ENCODE results near the gene CELF2.
"Not testable (repeated sequence)": the region's sequence is repeated elsewhere in the genome, so short reads cannot be mapped to it uniquely, and the experiment has no call there.

The CELF2 gene

GRCh38 chr10:11357439-11357838 lies 339.8 kb downstream of the CELF2 start:
- H3K9ac ChIP-seq (ENCODE audit: low read depth in 1 of 2, low read length in 2 of 2), result no peak overlapping the region
- H3K27ac ChIP-seq (ENCODE audit: low read depth in 2 of 2, low read length in 2 of 2), result no peak overlapping the region
- no peaks in the 10 kb centered on the region for H3K27me3 ChIP-seq (ENCODE audit: control insufficient read depth in 2 of 2, insufficient read depth in 2 of 2, low read length in 2 of 2)
- H3K9me3 ChIP-seq (ENCODE audit: control insufficient read depth in 2 of 2, low read length in 2 of 2), result peaks cover 0 to 4% of the 10 kb centered on the region in 2 donors
- no peak overlapping the region for H3K4me3 ChIP-seq (ENCODE audit: low read length in 2 of 2)
- H3K4me1 ChIP-seq (ENCODE audit: control insufficient read depth in 2 of 2, insufficient read depth in 2 of 2, low read length in 2 of 2), result no peaks in the 10 kb centered on the region
- no peaks in the 10 kb centered on the region for H3K36me3 ChIP-seq (ENCODE audit: control insufficient read depth in 2 of 2, insufficient read depth in 2 of 2, low read length in 2 of 2)

- Histone ChIP-seq H3K4me1 (ENCODE audit: control insufficient read depth in 2 of 2, insufficient read depth in 2 of 2, low read length in 2 of 2) (no peaks in the 10 kb centered on the region), H3K4me3 (ENCODE audit: low read length in 2 of 2) (no peak overlapping the region), H3K9ac (ENCODE audit: low read depth in 1 of 2, low read length in 2 of 2) (no peak overlapping the region), H3K27me3 (ENCODE audit: control insufficient read depth in 2 of 2, insufficient read depth in 2 of 2, low read length in 2 of 2) (no peaks in the 10 kb centered on the region), H3K36me3 (ENCODE audit: control insufficient read depth in 2 of 2, insufficient read depth in 2 of 2, low read length in 2 of 2) (no peaks in the 10 kb centered on the region), H3K9me3 (ENCODE audit: control insufficient read depth in 2 of 2, low read length in 2 of 2) (peaks cover 0 to 4% of the 10 kb centered on the region in 2 donors), H3K27ac (ENCODE audit: low read depth in 2 of 2, low read length in 2 of 2) (no peak overlapping the region)
Observed at GRCh38 chr10:11358011-11358410, 340.3 kb downstream of the CELF2 start.

DNA sequence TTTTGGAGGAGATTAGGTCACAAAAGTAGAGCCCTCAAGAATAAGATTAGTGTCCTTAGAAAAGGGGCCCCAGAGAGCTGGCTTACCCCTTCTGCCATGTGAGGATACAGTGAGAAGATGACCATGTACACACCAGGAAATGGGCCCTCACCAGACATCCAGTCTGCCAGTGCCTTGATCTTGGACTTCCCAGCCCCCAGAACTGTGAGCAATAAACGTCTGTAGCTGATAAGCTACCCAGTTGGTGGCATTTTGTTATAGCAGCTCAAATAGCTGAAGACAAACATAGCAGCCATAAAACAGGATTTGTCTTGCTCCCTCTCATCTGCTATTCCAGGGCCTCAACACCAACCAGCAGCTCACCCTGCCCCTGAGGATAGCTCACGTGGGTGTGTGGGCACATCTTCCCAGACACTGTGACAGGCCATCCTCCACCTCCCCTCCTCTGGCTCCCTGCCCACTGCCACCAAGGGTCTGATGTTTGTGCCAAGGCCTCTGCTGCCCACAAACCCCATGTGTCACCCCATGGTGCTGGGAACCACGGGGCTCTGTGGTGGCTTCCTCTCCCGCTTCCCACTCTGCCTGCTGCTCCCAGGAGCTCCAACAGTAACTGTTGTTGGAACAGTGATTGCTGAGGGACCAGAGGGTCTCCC lies 341.4 kb downstream of the CELF2 start:
- no peak overlapping the region for H3K9ac ChIP-seq (ENCODE audit: low read depth in 1 of 2, low read length in 2 of 2)
- no peak overlapping the region for H3K27ac ChIP-seq (ENCODE audit: low read depth in 2 of 2, low read length in 2 of 2)
- H3K9me3 ChIP-seq (ENCODE audit: control insufficient read depth in 2 of 2, low read length in 2 of 2), result peaks cover 0 to 4% of the 10 kb centered on the region in 2 donors
- H3K4me3 ChIP-seq (ENCODE audit: low read length in 2 of 2), result no peak overlapping the region
- no peaks in the 10 kb centered on the region for H3K4me1 ChIP-seq (ENCODE audit: control insufficient read depth in 2 of 2, insufficient read depth in 2 of 2, low read length in 2 of 2)
- H3K27me3 ChIP-seq (ENCODE audit: control insufficient read depth in 2 of 2, insufficient read depth in 2 of 2, low read length in 2 of 2), result no peaks in the 10 kb centered on the region
- H3K36me3 ChIP-seq (ENCODE audit: control insufficient read depth in 2 of 2, insufficient read depth in 2 of 2, low read length in 2 of 2), result no peaks in the 10 kb centered on the region

- Histone ChIP-seq H3K27ac (ENCODE audit: low read depth in 2 of 2, low read length in 2 of 2) (no peak overlapping the region), H3K36me3 (ENCODE audit: control insufficient read depth in 2 of 2, insufficient read depth in 2 of 2, low read length in 2 of 2) (no peaks in the 10 kb centered on the region), H3K4me3 (ENCODE audit: low read length in 2 of 2) (no peak overlapping the region), H3K4me1 (ENCODE audit: control insufficient read depth in 2 of 2, insufficient read depth in 2 of 2, low read length in 2 of 2) (no peaks in the 10 kb centered on the region), H3K9me3 (ENCODE audit: control insufficient read depth in 2 of 2, low read length in 2 of 2) (peaks cover 0 to 4% of the 10 kb centered on the region in 2 donors), H3K9ac (ENCODE audit: low read depth in 1 of 2, low read length in 2 of 2) (no peak overlapping the region), H3K27me3 (ENCODE audit: control insufficient read depth in 2 of 2, insufficient read depth in 2 of 2, low read length in 2 of 2) (no peaks in the 10 kb centered on the region)
Observed at GRCh38 chr10:11359869-11360268, 342.2 kb downstream of the CELF2 start.

DNA sequence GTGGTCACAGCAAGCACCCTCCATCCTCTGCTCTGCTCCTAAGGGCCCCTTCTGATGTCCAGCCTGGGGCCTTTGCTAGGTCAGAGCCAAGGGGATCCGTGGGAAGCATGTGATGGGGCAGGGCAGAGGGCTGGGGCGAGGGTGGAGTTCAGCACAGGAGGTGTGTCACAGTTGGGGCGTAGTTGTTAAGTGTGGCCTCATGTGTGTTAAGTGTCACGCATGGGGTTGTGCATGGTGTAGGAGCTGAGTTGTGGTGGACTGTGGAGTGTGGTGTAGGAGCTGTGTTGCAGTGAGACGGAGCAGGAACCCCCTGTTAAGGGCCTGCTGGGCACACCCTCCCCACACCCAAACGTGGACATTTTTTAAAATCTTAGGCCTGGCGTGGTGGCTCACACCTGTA lies 345.8 kb downstream of the CELF2 start:
- no peak overlapping the region for H3K9ac ChIP-seq (ENCODE audit: low read depth in 1 of 2, low read length in 2 of 2)
- no peak overlapping the region for H3K4me3 ChIP-seq (ENCODE audit: low read length in 2 of 2)
- H3K9me3 ChIP-seq (ENCODE audit: control insufficient read depth in 2 of 2, low read length in 2 of 2), result peaks cover 0 to 4% of the 10 kb centered on the region in 2 donors
- no peaks in the 10 kb centered on the region for H3K4me1 ChIP-seq (ENCODE audit: control insufficient read depth in 2 of 2, insufficient read depth in 2 of 2, low read length in 2 of 2)
- no peak overlapping the region for H3K27ac ChIP-seq (ENCODE audit: low read depth in 2 of 2, low read length in 2 of 2)
- H3K36me3 ChIP-seq (ENCODE audit: control insufficient read depth in 2 of 2, insufficient read depth in 2 of 2, low read length in 2 of 2), result no peaks in the 10 kb centered on the region
- no peaks in the 10 kb centered on the region for H3K27me3 ChIP-seq (ENCODE audit: control insufficient read depth in 2 of 2, insufficient read depth in 2 of 2, low read length in 2 of 2)

DNA sequence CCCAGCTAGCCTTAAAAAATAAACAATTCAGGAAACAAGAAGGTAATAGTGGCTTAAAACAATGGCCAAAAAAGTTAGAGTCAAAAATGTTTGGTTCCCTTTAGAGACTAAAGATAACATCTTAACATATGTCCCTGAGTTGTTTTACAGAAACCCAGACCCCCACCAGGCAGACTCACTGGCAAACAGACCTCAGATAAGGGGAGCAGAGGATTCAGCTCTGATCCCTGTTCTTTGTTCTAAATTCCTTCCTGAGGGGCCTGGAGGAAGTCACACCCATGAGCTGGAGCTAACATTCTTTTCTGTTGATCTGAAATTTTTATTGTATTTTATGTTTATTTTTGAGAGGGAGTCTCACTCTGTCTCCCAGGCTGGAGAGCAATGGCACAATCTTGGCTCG lies 346.6 kb downstream of the CELF2 start:
- no peaks in the 10 kb centered on the region for H3K36me3 ChIP-seq (ENCODE audit: control insufficient read depth in 2 of 2, insufficient read depth in 2 of 2, low read length in 2 of 2)
- H3K9me3 ChIP-seq (ENCODE audit: control insufficient read depth in 2 of 2, low read length in 2 of 2), result peaks cover 0 to under 1% of the 10 kb centered on the region in 2 donors
- H3K27me3 ChIP-seq (ENCODE audit: control insufficient read depth in 2 of 2, insufficient read depth in 2 of 2, low read length in 2 of 2), result no peaks in the 10 kb centered on the region
- no peak overlapping the region for H3K9ac ChIP-seq (ENCODE audit: low read depth in 1 of 2, low read length in 2 of 2)
- no peak overlapping the region for H3K27ac ChIP-seq (ENCODE audit: low read depth in 2 of 2, low read length in 2 of 2)
- H3K4me1 ChIP-seq (ENCODE audit: control insufficient read depth in 2 of 2, insufficient read depth in 2 of 2, low read length in 2 of 2), result no peaks in the 10 kb centered on the region
- H3K4me3 ChIP-seq (ENCODE audit: low read length in 2 of 2), result no peak overlapping the region

- not testable (repeated sequence) for H3K27me3 ChIP-seq (ENCODE audit: control insufficient read depth in 2 of 2, insufficient read depth in 2 of 2, low read length in 2 of 2); H3K36me3 ChIP-seq (ENCODE audit: control insufficient read depth in 2 of 2, insufficient read depth in 2 of 2, low read length in 2 of 2); H3K4me1 ChIP-seq (ENCODE audit: control insufficient read depth in 2 of 2, insufficient read depth in 2 of 2, low read length in 2 of 2); H3K9ac ChIP-seq (ENCODE audit: low read depth in 1 of 2, low read length in 2 of 2); H3K4me3 ChIP-seq (ENCODE audit: low read length in 2 of 2); H3K27ac ChIP-seq (ENCODE audit: low read depth in 2 of 2, low read length in 2 of 2); H3K9me3 ChIP-seq (ENCODE audit: control insufficient read depth in 2 of 2, low read length in 2 of 2)
Observed at GRCh38 chr10:11366889-11367288, 349.2 kb downstream of the CELF2 start.

DNA sequence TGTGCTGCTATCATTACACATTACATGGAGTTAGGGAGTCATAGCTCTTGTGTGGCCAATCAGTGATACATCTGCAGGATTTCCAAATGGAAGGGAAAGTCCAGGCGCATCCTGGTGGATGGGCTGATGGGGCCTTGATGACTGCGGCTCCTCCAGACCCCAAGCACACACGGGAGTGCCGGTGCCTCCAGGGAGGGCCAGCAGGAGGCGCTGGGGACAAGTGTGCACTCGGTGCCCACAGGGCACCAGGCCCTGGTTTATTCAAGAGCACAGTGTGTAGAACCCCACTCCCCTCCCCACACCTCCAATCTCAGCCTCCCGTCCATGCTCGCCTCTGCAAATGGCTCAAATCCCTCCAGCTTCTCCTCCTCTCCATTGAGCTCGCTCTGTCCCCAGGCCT lies 349.8 kb downstream of the CELF2 start:
- H3K4me3 ChIP-seq (ENCODE audit: low read length in 2 of 2), result no peak overlapping the region
- H3K9me3 ChIP-seq (ENCODE audit: control insufficient read depth in 2 of 2, low read length in 2 of 2), result no peaks in the 10 kb centered on the region
- no peak overlapping the region for H3K27ac ChIP-seq (ENCODE audit: low read depth in 2 of 2, low read length in 2 of 2)
- no peak overlapping the region for H3K9ac ChIP-seq (ENCODE audit: low read depth in 1 of 2, low read length in 2 of 2)
- H3K4me1 ChIP-seq (ENCODE audit: control insufficient read depth in 2 of 2, insufficient read depth in 2 of 2, low read length in 2 of 2), result no peaks in the 10 kb centered on the region
- no peaks in the 10 kb centered on the region for H3K36me3 ChIP-seq (ENCODE audit: control insufficient read depth in 2 of 2, insufficient read depth in 2 of 2, low read length in 2 of 2)
- no peaks in the 10 kb centered on the region for H3K27me3 ChIP-seq (ENCODE audit: control insufficient read depth in 2 of 2, insufficient read depth in 2 of 2, low read length in 2 of 2)

GRCh38 chr10:11373717-11374171 lies 356.1 kb downstream of the CELF2 start:
- Histone ChIP-seq H3K27ac (ENCODE audit: low read depth in 2 of 2, low read length in 2 of 2) (no peak overlapping the region), H3K36me3 (ENCODE audit: control insufficient read depth in 2 of 2, insufficient read depth in 2 of 2, low read length in 2 of 2) (no peaks in the 10 kb centered on the region), H3K27me3 (ENCODE audit: control insufficient read depth in 2 of 2, insufficient read depth in 2 of 2, low read length in 2 of 2) (no peaks in the 10 kb centered on the region), H3K4me3 (ENCODE audit: low read length in 2 of 2) (no peak overlapping the region), H3K4me1 (ENCODE audit: control insufficient read depth in 2 of 2, insufficient read depth in 2 of 2, low read length in 2 of 2) (no peaks in the 10 kb centered on the region), H3K9me3 (ENCODE audit: control insufficient read depth in 2 of 2, low read length in 2 of 2) (no peaks in the 10 kb centered on the region), H3K9ac (ENCODE audit: low read depth in 1 of 2, low read length in 2 of 2) (no peak overlapping the region)

DNA sequence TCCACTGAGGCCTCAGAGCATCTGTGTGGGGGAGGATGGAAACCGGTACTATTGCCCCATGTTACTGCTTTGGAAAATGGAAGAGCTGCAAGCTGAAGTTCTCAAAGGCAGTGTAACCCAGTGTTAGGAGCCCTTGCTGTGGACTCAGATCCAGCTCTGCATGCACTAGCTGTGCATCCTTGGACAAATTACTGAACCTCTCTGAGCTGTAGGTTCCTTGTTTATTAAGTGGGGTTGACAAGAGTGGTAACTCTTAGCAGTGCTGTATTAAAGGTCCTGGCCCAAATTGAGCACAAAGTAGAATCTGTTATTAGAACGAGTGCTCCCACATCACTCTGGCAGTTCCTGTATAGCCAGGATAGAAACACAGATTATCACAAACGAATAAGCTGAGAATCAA lies 359.6 kb downstream of the CELF2 start:
- no peak overlapping the region for H3K9ac ChIP-seq (ENCODE audit: low read depth in 1 of 2, low read length in 2 of 2)
- no peaks in the 10 kb centered on the region for H3K36me3 ChIP-seq (ENCODE audit: control insufficient read depth in 2 of 2, insufficient read depth in 2 of 2, low read length in 2 of 2)
- H3K4me3 ChIP-seq (ENCODE audit: low read length in 2 of 2), result no peak overlapping the region
- no peaks in the 10 kb centered on the region for H3K27me3 ChIP-seq (ENCODE audit: control insufficient read depth in 2 of 2, insufficient read depth in 2 of 2, low read length in 2 of 2)
- no peaks in the 10 kb centered on the region for H3K4me1 ChIP-seq (ENCODE audit: control insufficient read depth in 2 of 2, insufficient read depth in 2 of 2, low read length in 2 of 2)
- no peak overlapping the region for H3K27ac ChIP-seq (ENCODE audit: low read depth in 2 of 2, low read length in 2 of 2)
- no peaks in the 10 kb centered on the region for H3K9me3 ChIP-seq (ENCODE audit: control insufficient read depth in 2 of 2, low read length in 2 of 2)

DNA sequence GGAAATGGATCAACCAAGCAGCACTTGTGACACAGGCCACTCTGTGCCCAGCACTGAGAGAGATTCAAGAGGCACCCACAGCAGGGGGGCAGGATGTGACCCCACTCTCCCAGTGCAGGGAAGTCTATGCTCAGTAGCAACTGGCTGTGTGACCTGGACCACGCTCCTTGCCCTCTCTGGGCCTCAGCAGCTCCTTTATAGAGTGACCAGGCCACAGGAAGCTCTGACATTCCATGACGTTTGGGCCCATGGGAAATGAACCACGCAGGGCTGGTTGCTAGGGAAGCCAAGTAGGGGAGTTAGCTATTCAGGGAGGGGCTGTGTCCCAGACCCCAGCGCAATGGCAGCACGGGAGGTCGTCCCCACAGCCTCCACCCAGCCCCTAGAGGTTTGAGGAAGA lies 361.2 kb downstream of the CELF2 start:
- H3K9me3 ChIP-seq (ENCODE audit: control insufficient read depth in 2 of 2, low read length in 2 of 2), result no peaks in the 10 kb centered on the region
- H3K9ac ChIP-seq (ENCODE audit: low read depth in 1 of 2, low read length in 2 of 2), result no peak overlapping the region
- no peaks in the 10 kb centered on the region for H3K27me3 ChIP-seq (ENCODE audit: control insufficient read depth in 2 of 2, insufficient read depth in 2 of 2, low read length in 2 of 2)
- H3K4me1 ChIP-seq (ENCODE audit: control insufficient read depth in 2 of 2, insufficient read depth in 2 of 2, low read length in 2 of 2), result no peaks in the 10 kb centered on the region
- no peak overlapping the region for H3K27ac ChIP-seq (ENCODE audit: low read depth in 2 of 2, low read length in 2 of 2)
- H3K4me3 ChIP-seq (ENCODE audit: low read length in 2 of 2), result no peak overlapping the region
- H3K36me3 ChIP-seq (ENCODE audit: control insufficient read depth in 2 of 2, insufficient read depth in 2 of 2, low read length in 2 of 2), result no peaks in the 10 kb centered on the region

All from mucosa of rectum (tissue), 2 donors.